Measurements from ENCODE around the gene PTPN14.
A peak's percentile ranks its signal among the peaks of the same experiment; 100 is the strongest.

GRCh38 chr1:214317734-214318133 is 233.7 kb downstream of the PTPN14 start:
- TF ChIP-seq, protein P1, sequence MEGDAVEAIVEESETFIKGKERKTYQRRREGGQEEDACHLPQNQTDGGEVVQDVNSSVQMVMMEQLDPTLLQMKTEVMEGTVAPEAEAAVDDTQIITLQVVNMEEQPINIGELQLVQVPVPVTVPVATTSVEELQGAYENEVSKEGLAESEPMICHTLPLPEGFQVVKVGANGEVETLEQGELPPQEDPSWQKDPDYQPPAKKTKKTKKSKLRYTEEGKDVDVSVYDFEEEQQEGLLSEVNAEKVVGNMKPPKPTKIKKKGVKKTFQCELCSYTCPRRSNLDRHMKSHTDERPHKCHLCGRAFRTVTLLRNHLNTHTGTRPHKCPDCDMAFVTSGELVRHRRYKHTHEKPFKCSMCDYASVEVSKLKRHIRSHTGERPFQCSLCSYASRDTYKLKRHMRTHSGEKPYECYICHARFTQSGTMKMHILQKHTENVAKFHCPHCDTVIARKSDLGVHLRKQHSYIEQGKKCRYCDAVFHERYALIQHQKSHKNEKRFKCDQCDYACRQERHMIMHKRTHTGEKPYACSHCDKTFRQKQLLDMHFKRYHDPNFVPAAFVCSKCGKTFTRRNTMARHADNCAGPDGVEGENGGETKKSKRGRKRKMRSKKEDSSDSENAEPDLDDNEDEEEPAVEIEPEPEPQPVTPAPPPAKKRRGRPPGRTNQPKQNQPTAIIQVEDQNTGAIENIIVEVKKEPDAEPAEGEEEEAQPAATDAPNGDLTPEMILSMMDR (IDR thresholded peaks at IDR 0.05 in 4 of 5, conservative IDR thresholded peaks at IDR 0.05 in 1 of 5): peak in 2 of 5 experiments; percentile 15 to 16
- no peak for TF ChIP-seq POLR2A (IDR thresholded peaks at IDR 0.05)
